K562 (cell line): Measurements from ENCODE around the gene PSMA8. TPM values are rescaled to one million over a fixed set of nuclear protein-coding genes. Genes with fewer than 3 reads are reported as not detected.

ENCODE experiments used
- ATAC-seq: fragments of 200-7000 bp; cut with Tn5 transposase; 3 replicates; pipeline ENCODE4 v1.9.1; 2020; ENCODE audit warnings: moderate library complexity
- BruUV-seq: library from RNA; stranded (reverse); fragments of 400-500 nt; replicated peaks from 2 replicates; lab custom pipeline; 2021; lab: Mats Ljungman, UMichigan
- CTCF ChIA-PET: fragments of 300-600 bp; formaldehyde crosslinking; extraction: SDS; loops from one replicate; lab custom pipeline; 2021; ENCODE audit warnings: low intra/inter-chr PET ratio; lab: Yijun Ruan, JAX
- POLR2A ChIA-PET: fragments of 300-600, 350-650 bp; sonication (Branson Sonifier 250); formaldehyde crosslinking; extraction: SDS; loops from one replicate; lab custom pipeline; 2021; ENCODE audit warnings: antibody characterized with exemption, inconsistent platforms; lab: Yijun Ruan, JAX
- DNase-seq, 4 experiments: peaks; one replicate each; pipeline versions ENCODE4 v3.0.0 to v3.0.0-alpha.2; 2011 to 2018; ENCODE audit warnings: low spot score in 3 of 4, mixed read lengths in 3 of 4; ENCODE audit errors: extremely low read depth in 1 of 4
- FAIRE-seq: peaks from 2 replicates; lab custom pipeline; 2011; peaks lifted over from hg19 to GRCh38; lab: Jason Lieb, UNC
- H2AFZ ChIP-seq: 2 replicates; pipeline ENCODE4 v1.6.0; 2011; ENCODE audit warnings: low read depth, low read length, control low read depth, inconsistent platforms
- H3K27ac ChIP-seq: fragments of 200-600 bp; 3 replicates; pipeline ENCODE4 v1.8.0; 2011; ENCODE audit warnings: low read depth, mild to moderate bottlenecking, control low read depth, inconsistent platforms, low read length, moderate library complexity, mixed read lengths; ENCODE audit errors: extremely low read depth
- H3K27me3 ChIP-seq, 2 experiments: fragments of 300-600 bp in 1 of 2; 2 replicates in 1 of 2; 3 replicates in 1 of 2; pipeline versions ENCODE4 v1.6.0 to v1.8.0; 2011; ENCODE audit warnings: inconsistent platforms in 2 of 2, low read length in 2 of 2, mild to moderate bottlenecking in 1 of 2, mixed read lengths in 1 of 2, moderate library complexity in 1 of 2; ENCODE audit not compliant: control insufficient read depth in 2 of 2, insufficient read depth in 2 of 2
- H3K36me3 ChIP-seq: fragments of 300-600 bp; 3 replicates; pipeline ENCODE4 v1.8.0; 2011; ENCODE audit warnings: mild to moderate bottlenecking, low read length, inconsistent platforms; ENCODE audit not compliant: control insufficient read depth, insufficient read depth
- H3K4me1 ChIP-seq, 2 experiments: fragments of 200-600 bp in 1 of 2; replicated peaks in 1 of 2; 2 replicates in 1 of 2; 3 replicates in 1 of 2; pipeline versions ENCODE4 v1.5.1 to v1.8.0; 2011; ENCODE audit warnings: inconsistent platforms in 2 of 2, low read length in 2 of 2, mild to moderate bottlenecking in 1 of 2, mixed read lengths in 1 of 2, moderate library complexity in 1 of 2; ENCODE audit not compliant: control insufficient read depth in 2 of 2, insufficient read depth in 2 of 2
- H3K4me2 ChIP-seq: 2 replicates; pipeline ENCODE4 v1.6.1; 2011; ENCODE audit warnings: low read length, control low read depth, inconsistent platforms, mixed read lengths; ENCODE audit not compliant: insufficient read depth
- H3K4me3 ChIP-seq: fragments of 200-600 bp; sonication (generic), shearing (Covaris generic); 2 replicates; pipeline ENCODE4 v1.5.1; 2016; ENCODE audit warnings: control low read depth, inconsistent platforms
- H3K79me2 ChIP-seq: fragments of 200-600 bp; 3 replicates; pipeline ENCODE4 v1.8.0; 2011; ENCODE audit warnings: low read length, inconsistent platforms; ENCODE audit not compliant: control insufficient read depth, insufficient read depth
- H3K9ac ChIP-seq, 2 experiments: 2 replicates each; pipeline versions ENCODE4 v1.6.0 to v1.6.1; 2011; ENCODE audit warnings: low read depth in 2 of 2, low read length in 2 of 2, control low read depth in 1 of 2, inconsistent platforms in 1 of 2, mild to moderate bottlenecking in 1 of 2, mixed read lengths in 1 of 2; ENCODE audit not compliant: insufficient read depth in 1 of 2
- H3K9me1 ChIP-seq: one replicate; pipeline ENCODE4 v1.6.0; 2011; ENCODE audit warnings: inconsistent platforms, mild to moderate bottlenecking, low read length, moderate library complexity; ENCODE audit not compliant: control insufficient read depth, insufficient read depth
- H3K9me3 ChIP-seq: replicated peaks from 2 replicates; pipeline ENCODE4 v1.5.1; 2011; ENCODE audit warnings: low read depth, low read length, inconsistent platforms; ENCODE audit not compliant: control insufficient read depth, insufficient read depth
- H4K20me1 ChIP-seq: replicated peaks from 2 replicates; pipeline ENCODE4 v1.6.1; 2011; ENCODE audit warnings: low read length, inconsistent platforms, mixed read lengths; ENCODE audit not compliant: control insufficient read depth, insufficient read depth
- CEBPG ChIP-seq, 3 experiments: fragments of 200-800 bp in 1 of 3; sonication (Bioruptor generic) in 1 of 3; sonication (generic) in 1 of 3; formaldehyde crosslinking in 1 of 3; IDR thresholded peaks in 2 of 3; conservative IDR thresholded peaks in 1 of 3; 2 replicates each; pipeline versions ENCODE4 v1.6.1 to v1.8.0; 2016 to 2022; ENCODE audit warnings: missing compliant biosample characterization in 2 of 3, missing genetic modification characterization in 2 of 3, mild to moderate bottlenecking in 1 of 3, missing genetic modification reagents in 1 of 3
- CTCF ChIP-seq, 3 experiments: IDR thresholded peaks in 2 of 3; conservative IDR thresholded peaks in 1 of 3; 2 replicates each; pipeline ENCODE4 v1.5.1; 2011 to 2012; ENCODE audit warnings: low read length in 3 of 3, mild to moderate bottlenecking in 3 of 3, control low read depth in 2 of 3, improper control_type of control experiment in 1 of 3, inconsistent platforms in 1 of 3, low read depth in 1 of 3, mixed read lengths in 1 of 3, moderate library complexity in 1 of 3; ENCODE audit not compliant: insufficient read depth in 2 of 3
- KDM1A ChIP-seq, 2 experiments: fragments of 450-650 bp; IDR thresholded peaks; 2 replicates each; pipeline ENCODE4 v1.6.1; 2016; ENCODE audit warnings: mild to moderate bottlenecking in 2 of 2
- MTA3 ChIP-seq: fragments of 450-650 bp; formaldehyde crosslinking; IDR thresholded peaks from 2 replicates; pipeline ENCODE4 v1.6.1; 2017; ENCODE audit warnings: mild to moderate bottlenecking, borderline replicate concordance
- POU5F1 ChIP-seq: fragments of 150-350 bp; IDR thresholded peaks from 2 replicates; pipeline ENCODE4 v1.6.1; 2014; ENCODE audit warnings: borderline replicate concordance, low read length, low read depth, mild to moderate bottlenecking; ENCODE audit not compliant: partially characterized antibody
- RAD21 ChIP-seq, 2 experiments: fragments of 250-450 bp in 1 of 2; fragments of 450-650 bp in 1 of 2; sonication (Bioruptor Pico) in 1 of 2; formaldehyde crosslinking in 1 of 2; IDR thresholded peaks in 1 of 2; conservative IDR thresholded peaks in 1 of 2; 2 replicates each; pipeline versions ENCODE4 v1.4.0 to v1.8.0; 2020 to 2022; ENCODE audit warnings: mild to moderate bottlenecking in 2 of 2, moderate library complexity in 1 of 2
- SMC3 ChIP-seq: conservative IDR thresholded peaks from 2 replicates; pipeline ENCODE4 v1.6.1; 2011; ENCODE audit warnings: low read depth, low read length, improper control_type of control experiment; ENCODE audit not compliant: insufficient read depth
- WGBS: fragments of 100-300 bp; shearing (Covaris generic); methylation state at CpG from one replicate; pipeline ENCODE4 v1.1.6; 2016; ENCODE audit warnings: low coverage, mixed read lengths; ENCODE audit not compliant: insufficient coverage; ENCODE audit errors: missing lambda C conversion rate; 5-methylcytosine and 5-hydroxymethylcytosine counted together
- in situ Hi-C: fragments of 300-500 bp; cut with MboI; formaldehyde crosslinking; loops from 4 replicates; pipeline ENCODE4 v1.15.0; 2018; ENCODE audit warnings: inconsistent platforms, mixed read lengths
- intact Hi-C: fragments of 100-400 bp; cut with micrococcal nuclease; formaldehyde crosslinking; loops from 2 replicates; pipeline ENCODE4 v1.14.2; 2022
- polyA plus RNA-seq, 8 experiments: library from polyadenylated mRNA; depleted of rRNA in 4 of 8; stranded (reverse) in 5 of 8; unstranded in 3 of 8; fragments of >200 nt; fragmentation: Nextera tagmentation in 2 of 8; fragmentation: Illumina TruSeq in 1 of 8; extraction: Ambion mirVana in 2 of 8; extraction: Trizol in 1 of 8; gene quantifications; 2 replicates each; pipeline versions ENCODE4 v1.2.1 to v1.2.3, GENCODE V29; 2011 to 2014; ENCODE audit warnings: inconsistent platforms in 1 of 8, missing spikeins in 1 of 8
- total RNA-seq, 7 experiments: library from RNA; depleted of rRNA in 6 of 7; stranded (reverse); fragments of >200 nt in 6 of 7; fragmentation: Illumina TruSeq in 2 of 7; extraction: Trizol in 2 of 7; gene quantifications; 2 replicates each; pipeline versions ENCODE4 v1.2.1 to v1.2.3, GENCODE V29; 2011 to 2021; ENCODE audit warnings: low replicate concordance in 1 of 7
- TF ChIP-seq, protein P1 (sequence below), 2 experiments: fragments of 450-650 bp; formaldehyde crosslinking in 1 of 2; IDR thresholded peaks; 2 replicates each; pipeline versions ENCODE4 v1.4.0 to v1.6.1; 2014 to 2020; ENCODE audit warnings: mild to moderate bottlenecking in 2 of 2, borderline replicate concordance in 1 of 2, low read depth in 1 of 2

PSMA8 gene
- total and polyA plus RNA-seq, 9 of the 15 experiments (the other 6 are each of a cell fraction or from before 2014, with no cell fraction given) = not detected

DNA sequence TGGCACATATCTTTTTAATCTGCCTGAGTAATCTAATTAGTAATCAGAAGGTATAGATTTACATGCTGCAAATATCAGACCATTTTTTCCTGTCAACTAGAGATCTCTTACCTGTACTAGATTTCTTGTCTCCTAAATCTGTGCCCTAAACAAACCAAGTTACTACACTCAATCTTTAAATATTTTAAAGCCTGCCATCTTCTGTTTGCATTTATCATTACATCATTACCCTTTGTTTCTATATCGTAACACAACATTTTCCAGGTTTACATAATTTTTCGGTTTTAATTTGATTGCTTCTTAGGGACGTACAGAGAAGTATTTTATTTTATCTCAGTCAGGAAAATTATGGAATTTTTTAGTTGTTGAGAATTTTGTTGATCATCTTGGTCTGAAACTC is 25.7 kb downstream of the PSMA8 start:
- Histone ChIP-seq H3K4me2 (no peak overlapping the region), H3K9me1 (no peaks in the 10 kb centered on the region), H3K27me3 (no peaks in the 10 kb centered on the region; a peak in 1 of 5 replicates), H3K79me2 (no peaks in the 10 kb centered on the region), H3K27ac (no peak overlapping the region), H4K20me1 (no peaks in the 10 kb centered on the region), H2AFZ (no peak overlapping the region), H3K9ac (no peak overlapping the region), H3K4me1 (no peaks in the 10 kb centered on the region), H3K9me3 (no peaks in the 10 kb centered on the region), H3K36me3 (no peaks in the 10 kb centered on the region), H3K4me3 (no peak overlapping the region)
- ChIA-PET CTCF (interaction anchor here (2.0 kb wide), 1 partner anchor 238 kb away, joined by 17 read pairs; no protein-coding TSS in a partner anchor), POLR2A (interaction anchor here (0.8 kb wide), 1 partner anchor 52 kb away, joined by 3 read pairs; no protein-coding TSS in a partner anchor)
- peak; percentile 26 for FAIRE-seq
- no TSS peak for BruUV-seq
- peak; percentile 65 for ATAC-seq
- 1% methylated on average over 3 of the region's 3 CpGs for WGBS
- intact Hi-C loops (no loop called here), in situ Hi-C loops (no loop called here)
- peak in 2 of 4 experiments; percentile 6 to 22 for DNase-seq
- TF ChIP-seq POU5F1 (no peak), RAD21 (CRISPR knock-in tag; conservative IDR thresholded peaks at IDR 0.05 in 1 of 2, IDR thresholded peaks at IDR 0.05 in 1 of 2) (peak; percentile 13 to 56; a peak in 2 of 4 replicates), MTA3 (no peak), KDM1A (IDR thresholded peaks at IDR 0.05) (peak in 1 of 2 experiments; percentile 17; a peak in 1 of 4 replicates), SMC3 (0 out of 2 replicates have a peak, but pooled peaks have one; percentile 3), CEBPG (CRISPR knock-in tag; IDR thresholded peaks at IDR 0.05) (no peak), CEBPG (tag; conservative IDR thresholded peaks at IDR 0.05 in 1 of 2, IDR thresholded peaks at IDR 0.05 in 1 of 2) (peak in 1 of 2 experiments; percentile 49; a peak in 1 of 4 replicates), CTCF (IDR thresholded peaks at IDR 0.05 in 2 of 3, conservative IDR thresholded peaks at IDR 0.05 in 1 of 3; ENCODE audit: insufficient read depth in 2 of 3, low read depth in 1 of 3, low read length in 3 of 3) (peak in 1 of 3 experiments; percentile 35; a peak in 2 of 6 replicates)
- TF ChIP-seq, protein P1, sequence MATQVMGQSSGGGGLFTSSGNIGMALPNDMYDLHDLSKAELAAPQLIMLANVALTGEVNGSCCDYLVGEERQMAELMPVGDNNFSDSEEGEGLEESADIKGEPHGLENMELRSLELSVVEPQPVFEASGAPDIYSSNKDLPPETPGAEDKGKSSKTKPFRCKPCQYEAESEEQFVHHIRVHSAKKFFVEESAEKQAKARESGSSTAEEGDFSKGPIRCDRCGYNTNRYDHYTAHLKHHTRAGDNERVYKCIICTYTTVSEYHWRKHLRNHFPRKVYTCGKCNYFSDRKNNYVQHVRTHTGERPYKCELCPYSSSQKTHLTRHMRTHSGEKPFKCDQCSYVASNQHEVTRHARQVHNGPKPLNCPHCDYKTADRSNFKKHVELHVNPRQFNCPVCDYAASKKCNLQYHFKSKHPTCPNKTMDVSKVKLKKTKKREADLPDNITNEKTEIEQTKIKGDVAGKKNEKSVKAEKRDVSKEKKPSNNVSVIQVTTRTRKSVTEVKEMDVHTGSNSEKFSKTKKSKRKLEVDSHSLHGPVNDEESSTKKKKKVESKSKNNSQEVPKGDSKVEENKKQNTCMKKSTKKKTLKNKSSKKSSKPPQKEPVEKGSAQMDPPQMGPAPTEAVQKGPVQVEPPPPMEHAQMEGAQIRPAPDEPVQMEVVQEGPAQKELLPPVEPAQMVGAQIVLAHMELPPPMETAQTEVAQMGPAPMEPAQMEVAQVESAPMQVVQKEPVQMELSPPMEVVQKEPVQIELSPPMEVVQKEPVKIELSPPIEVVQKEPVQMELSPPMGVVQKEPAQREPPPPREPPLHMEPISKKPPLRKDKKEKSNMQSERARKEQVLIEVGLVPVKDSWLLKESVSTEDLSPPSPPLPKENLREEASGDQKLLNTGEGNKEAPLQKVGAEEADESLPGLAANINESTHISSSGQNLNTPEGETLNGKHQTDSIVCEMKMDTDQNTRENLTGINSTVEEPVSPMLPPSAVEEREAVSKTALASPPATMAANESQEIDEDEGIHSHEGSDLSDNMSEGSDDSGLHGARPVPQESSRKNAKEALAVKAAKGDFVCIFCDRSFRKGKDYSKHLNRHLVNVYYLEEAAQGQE (IDR thresholded peaks at IDR 0.05; ENCODE audit: borderline replicate concordance) = peak; percentile 43; the same call in 1 of the 2 replicates
- TF ChIP-seq, protein P1 (CRISPR knock-in tag; IDR thresholded peaks at IDR 0.05; ENCODE audit: low read depth) = no peak
